Stimulated activated CD4-positive, alpha-beta T cell treated with anti-CD3 and anti-CD28 coated beads, Interleukin-4, amount 100 ng/mL, for 48 hours (primary cell): ENCODE measurements around the gene RASSF10.

Source experiments
- DNase-seq, 2 donors: peaks; one replicate each; pipeline ENCODE4 v3.0.0-alpha.2; 2020; ENCODE audit warnings: low read depth in 2 of 2

Gene RASSF10

DNA sequence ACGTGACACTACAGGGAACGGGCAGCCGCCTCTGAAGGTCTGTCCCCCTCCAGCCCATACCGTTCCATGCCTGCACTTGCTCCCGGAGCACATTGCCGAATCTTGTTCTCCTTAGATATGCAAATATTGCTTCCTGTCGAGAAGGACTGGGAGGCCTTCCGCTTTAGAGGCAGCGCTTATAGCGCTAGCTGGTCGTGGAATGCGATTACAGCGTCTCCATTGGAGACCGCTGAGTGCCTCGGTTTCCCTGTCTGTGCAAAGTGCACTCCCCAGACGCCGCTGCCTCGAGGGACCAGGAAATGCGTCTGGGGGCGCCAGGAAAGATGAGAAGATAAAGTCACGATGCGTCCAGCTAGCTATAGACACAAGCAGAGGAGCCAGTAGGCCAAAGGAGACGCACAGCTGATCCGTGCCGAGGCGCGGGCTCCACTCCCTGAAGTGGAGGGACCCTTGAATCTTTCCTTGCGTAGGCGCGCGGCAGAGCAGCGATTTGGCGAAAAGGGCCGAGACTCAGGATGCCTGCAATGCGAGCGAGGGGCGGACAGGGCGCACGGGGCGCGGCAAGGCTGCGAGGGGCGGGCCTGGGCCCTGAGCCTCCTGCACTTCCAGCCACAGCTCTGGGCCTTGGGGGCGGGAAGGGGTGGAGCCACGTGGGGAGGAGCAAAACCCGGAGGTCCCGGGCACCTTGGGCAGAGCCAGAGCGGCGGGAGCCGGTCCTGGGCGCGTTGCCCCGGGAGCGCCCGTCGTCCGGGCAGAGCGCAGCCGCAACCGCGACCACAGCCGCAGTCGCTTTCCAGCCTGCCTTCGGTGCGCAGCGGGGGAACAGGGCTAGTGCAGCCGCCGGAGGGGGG lies at the start of gene RASSF10:
Gene RASSF10 (plus strand): TSS at position 692 of the 851 bp plus-strand sequence. CDS start 261 bp downstream, outside the sequence.
- peak in 1 of 2 donors; percentile 26 for DNase-seq

DNA sequence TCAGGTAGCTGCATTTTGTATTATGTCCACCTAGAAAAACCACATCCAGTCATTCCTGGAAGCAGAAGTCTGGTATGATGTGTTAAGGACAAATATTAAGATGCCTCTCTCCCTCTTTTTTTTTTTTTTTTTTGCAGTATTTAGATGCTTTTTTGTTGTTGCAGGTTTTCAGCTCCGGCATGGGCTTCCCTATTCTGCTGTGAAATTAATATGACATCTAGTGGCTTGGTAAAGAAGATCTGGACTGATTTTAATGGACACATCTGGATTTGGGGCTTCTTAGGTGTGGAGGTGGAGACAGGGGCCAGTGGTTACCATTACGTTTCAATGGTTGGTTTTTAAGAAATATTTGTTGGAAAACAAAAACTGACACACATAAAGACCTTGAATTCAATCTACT lies 47.5 kb upstream of the RASSF10 start:
- no peak for DNase-seq

DNA sequence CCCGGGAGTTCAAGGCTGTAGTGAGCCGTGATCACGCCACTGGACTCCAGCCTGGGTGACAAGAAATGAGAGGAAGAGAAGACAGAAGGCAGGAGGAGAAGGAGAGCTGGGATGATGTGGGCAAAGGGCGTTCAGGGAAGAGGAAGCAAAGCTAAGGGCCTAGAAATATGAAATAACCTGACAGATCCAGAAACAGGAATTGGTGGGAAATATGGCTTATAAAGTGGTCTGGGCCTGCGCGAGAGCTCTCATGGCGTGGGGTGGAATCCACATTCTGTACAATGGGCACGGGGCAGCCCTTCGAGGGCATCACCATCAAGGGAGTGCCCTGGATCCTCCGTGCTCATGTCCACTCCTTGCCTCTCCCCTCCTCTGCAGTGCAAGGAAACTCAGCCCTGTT lies 46.8 kb upstream of the RASSF10 start:
- DNase-seq, result no peak

DNA sequence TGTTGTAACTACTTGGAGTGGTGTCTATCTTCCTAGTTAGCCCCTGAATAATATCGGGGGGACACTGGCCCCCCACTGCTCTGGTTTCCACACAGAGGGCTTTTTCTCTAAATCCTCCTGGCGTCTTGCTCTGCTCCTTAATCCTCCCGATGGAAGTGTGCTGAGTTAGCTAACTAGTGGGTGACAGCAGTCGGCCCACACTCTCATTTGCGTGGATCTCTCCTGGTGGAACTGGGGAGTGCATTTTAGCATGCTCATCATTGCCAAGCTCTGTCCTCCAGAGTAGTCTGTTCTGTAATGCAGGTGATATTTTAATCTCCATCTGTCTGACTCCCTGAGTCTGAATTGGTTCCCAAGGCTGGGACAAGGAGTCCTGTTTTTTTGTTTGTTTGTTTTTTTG lies 46.1 kb upstream of the RASSF10 start:
- DNase-seq, result no peak

DNA sequence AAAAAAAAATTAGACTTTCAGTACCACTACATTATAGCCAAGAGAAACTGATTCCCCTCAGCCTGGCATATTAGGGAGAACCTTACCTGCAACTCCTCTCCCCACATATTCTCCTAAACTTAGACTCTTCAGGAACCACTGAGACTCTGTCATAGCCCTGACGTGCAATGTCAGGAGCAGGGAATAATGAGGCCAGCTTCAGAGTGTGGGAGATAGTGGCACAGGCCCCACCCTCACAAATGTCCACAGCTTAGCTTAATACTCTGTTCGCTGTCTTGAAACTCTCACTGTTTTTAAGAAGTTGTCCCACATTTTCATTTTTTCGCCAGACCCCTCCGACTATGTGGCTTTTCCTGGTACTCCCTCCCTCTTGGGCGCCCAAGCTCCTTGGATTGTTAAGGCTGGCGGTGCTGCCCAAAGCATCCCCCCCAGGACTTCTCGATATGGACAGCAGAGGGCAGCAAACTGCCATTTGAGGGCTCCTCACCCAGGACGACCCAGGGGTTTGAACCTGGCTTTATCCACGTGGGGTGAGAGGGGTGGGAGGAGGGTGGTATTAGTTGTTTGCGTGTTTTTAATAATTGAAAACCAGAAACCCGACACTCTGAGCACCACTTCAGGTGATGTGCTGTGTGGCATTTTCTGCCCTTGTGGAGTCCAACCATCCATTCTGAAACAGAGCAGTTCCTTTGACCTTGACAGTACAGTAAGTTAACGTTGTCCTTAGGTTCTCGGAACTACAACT lies 45.2 kb upstream of the RASSF10 start:
- DNase-seq, result peak; percentile 52 to 60

DNA sequence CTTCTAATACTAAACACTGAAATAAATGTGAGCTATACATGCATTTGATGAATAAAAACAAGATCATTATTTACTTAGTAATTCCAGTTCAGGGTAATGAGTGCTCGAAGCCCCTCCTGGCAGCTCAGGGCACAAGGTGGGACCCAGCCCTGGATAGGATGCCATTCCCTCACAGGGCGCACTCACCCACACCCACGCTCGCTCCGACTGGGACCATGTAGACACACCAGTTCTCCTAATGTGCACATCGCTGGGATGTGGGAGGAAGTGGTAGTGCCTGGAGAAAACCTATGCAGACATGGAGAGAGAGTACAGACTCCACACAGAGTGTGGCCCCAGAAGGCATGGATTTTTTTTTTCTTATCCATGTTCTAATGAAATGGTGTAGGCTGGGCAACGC lies 44.5 kb upstream of the RASSF10 start:
- DNase-seq, result no peak

DNA sequence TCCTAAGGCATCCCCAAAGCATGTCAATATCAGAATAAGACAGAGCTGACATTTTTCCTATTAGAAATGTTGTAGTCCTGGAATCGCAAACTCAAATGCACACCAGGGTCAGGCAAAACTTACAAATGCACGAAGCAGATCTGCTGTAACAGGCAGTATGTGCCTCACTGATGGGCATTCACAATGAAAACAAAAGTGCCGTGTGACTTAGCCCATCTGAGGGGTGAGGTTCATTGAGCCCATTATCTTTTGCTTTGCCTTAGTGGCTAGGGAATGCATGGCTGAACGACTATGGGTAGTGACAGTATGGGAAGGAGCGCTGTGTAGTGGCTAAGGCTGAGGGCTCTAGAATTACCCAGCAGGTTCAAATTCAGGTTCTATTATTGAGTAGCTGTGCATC lies 43.1 kb upstream of the RASSF10 start:
- DNase-seq, result no peak

DNA sequence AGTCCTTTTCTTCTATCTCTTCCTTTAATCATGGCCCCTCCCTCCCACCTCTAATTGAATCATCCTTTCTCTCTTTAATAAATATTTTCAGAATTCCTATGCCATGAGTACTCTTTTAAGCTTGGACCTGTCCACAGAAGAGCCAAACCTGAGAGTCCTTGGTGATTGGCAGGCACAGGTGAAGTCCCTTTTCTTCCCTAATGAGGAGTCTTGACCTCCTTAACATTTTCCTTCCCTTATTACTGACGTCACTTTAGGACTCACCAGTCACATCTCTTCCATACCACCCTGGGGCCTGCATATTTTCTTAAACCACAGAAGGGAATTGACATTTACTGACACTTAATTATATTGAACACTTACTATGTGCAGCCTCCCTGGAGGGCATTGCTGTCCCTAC lies 41.0 kb upstream of the RASSF10 start:
- DNase-seq, result no peak

DNA sequence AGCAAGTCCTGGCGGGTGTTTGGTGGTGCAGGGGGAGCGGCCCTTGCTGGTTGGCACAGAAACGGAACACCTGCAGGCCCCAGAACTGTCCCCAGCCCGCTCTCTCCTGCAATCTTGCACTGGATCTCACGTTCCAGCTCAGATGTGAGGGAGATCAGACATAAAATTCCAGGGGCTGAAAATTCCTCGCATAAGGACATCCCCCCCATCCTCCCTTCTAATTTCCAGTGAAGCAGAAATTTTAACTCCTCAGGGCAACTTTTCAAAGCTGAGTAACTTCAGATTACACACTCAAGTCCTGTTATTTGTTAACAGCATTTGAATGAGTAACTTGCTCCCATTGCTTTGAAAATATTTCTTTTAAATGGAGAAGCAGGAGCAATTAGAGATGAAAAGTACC lies 40.3 kb upstream of the RASSF10 start:
- DNase-seq, result no peak

DNA sequence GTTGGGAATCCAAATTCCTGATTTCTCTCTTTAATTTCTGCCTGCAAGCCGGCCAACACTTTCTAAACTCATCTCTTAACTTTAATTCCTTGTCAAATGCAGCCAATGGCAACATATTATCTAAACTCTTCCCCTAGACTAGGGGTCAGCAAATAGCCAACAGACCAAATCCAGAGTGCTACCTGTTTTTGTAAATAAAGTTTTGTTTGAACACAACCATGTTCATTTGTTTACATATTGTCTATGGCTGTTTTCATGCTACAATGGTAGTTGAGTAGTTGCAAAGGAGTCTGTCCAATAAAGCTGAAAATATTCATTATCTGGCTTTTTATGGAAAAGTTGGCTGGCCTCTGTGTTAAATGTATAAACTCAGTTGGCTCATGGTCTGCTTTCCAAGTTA lies 37.2 kb upstream of the RASSF10 start:
- no peak for DNase-seq

DNA sequence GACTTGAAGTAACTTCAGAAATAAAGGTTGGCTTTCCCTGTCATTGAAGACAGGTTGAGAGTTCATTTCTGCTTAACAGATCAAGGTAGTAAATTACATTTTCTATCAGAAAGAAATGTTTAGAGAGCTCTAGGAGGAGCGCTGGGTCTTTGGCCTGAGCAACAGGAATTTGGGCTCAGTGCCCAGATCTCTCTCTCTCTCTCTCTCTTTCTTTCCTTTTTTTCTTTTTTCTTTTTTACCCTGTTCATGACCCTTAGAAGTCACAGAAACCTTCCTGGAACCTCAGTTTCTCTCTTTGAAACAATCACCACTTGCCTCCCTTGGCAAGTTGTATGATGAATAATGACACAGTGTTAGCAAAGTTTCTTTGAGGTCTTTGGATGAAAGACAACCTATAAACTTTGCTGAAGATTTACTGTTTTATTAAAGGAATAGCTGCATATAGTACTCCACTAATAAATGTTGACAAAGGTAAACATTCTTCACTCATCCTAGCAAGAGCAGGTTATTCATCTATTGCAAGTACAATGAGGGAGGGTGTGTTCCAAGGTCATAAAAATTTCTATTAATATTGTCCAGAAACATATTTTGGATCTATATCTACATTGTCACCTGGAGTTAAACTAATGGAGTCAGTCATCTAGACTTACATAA lies 35.5 kb upstream of the RASSF10 start:
- no peak for DNase-seq

DNA sequence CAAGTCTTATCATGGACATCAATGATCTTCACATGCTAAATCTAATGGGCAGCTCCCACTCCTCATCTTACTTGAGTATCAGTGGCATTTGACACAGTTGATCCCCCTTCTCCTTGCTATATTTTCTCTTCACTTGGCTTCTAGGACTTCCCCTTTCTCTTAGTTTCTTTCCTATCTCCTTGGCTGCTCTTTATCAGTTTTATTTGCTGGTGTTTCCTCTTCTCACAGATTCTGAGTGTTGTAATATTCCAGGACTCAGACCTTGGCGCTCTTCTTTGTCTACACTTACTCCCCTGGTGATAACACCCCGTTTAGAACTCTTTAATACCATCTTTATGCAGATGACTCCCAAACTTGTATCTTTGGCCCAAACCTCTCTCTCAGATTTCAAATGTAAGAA lies 33.9 kb upstream of the RASSF10 start:
- DNase-seq, result no peak

DNA sequence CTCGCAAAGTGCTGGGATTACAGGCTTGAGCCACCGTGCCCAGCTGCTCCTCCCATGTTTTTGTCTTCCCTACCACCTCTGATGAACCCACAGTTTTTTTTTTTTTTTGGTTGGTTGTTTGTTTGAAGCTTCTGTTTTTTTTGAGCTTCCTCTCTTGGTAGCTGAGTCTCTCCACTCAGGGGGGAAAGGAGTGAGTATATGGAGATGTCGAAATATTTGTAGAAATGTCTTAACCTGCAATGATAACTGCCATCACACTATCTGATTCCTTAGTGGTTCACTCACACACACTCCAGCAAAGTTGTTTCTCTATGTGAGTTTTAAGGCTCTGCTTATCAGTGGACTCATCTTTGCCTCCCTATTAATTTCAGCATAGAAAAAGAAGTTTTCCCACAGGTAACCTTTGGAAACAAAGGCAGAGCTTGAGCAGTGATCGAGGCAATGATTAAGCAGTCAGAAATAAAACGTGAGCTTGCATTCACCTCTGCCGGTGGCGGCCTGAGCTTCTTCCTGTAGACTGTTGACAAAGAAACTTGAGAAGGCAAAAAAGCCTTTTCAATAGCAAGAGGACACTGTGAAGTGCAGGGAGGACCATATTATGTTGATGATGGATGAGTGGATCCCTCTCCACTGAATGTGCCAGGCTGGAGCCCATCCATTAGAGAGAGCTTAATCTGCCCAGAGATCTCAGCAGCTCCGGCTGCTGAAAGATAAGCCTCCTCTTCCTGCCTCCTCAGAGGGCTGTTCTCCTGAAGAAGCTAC lies 29.0 kb upstream of the RASSF10 start:
- no peak for DNase-seq

DNA sequence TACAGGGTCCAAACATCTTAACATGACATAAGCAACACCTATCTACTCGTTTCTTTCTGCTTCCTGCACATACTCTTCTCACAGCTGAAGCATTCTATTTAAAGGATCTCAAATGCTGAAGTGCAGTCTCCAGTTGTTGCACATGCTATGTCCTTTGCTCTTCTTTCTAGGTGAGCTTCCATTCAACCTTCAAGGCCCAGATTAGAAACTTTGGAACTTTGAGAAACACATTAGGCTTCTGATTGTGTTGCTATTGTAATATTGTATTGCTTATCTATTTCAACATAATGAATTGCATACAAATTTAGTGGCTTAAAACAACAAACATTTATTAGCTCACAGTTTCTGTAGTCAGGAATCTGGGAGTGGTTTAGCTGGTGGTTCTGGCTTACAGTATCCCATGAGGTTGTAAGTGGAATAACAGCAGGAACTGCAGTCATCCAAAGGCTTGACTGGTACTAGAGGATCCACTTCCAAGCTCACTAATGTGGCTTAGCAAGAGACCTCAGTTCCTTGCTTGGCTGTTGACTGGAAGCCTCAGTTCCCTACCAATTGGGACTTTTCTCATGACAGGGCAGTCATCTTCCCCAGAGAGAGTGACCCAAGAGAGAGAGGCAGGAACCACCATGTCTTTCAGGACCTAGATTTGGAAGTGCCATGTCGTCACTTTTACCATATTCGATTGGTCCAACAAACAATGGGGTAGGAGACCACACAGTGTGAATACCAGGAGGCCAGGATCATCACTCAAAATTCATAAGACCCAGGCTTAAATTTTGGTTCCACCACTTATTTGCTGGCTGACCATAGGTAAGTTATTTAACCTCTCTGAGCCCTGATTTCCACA lies 27.2 kb upstream of the RASSF10 start:
- no peak for DNase-seq

DNA sequence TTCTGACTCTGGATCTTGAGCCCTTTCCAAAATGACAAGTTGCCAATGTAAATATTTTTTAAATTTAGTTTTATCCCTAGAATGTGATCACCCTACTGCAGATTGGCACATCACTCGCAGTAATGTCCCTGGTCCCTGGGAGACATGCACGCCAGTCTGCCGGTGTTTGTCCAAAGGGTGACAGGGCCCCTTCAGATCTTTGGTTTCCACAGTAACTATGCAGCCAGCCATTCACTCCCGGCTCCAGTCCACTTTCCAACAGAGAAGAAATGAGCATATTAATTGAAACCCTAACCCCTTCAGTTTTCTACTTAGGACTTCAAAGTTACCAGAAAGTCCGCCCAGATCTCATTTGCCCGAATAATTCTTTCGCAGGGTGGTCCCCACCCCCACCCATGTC lies 25.8 kb upstream of the RASSF10 start:
- no peak for DNase-seq

DNA sequence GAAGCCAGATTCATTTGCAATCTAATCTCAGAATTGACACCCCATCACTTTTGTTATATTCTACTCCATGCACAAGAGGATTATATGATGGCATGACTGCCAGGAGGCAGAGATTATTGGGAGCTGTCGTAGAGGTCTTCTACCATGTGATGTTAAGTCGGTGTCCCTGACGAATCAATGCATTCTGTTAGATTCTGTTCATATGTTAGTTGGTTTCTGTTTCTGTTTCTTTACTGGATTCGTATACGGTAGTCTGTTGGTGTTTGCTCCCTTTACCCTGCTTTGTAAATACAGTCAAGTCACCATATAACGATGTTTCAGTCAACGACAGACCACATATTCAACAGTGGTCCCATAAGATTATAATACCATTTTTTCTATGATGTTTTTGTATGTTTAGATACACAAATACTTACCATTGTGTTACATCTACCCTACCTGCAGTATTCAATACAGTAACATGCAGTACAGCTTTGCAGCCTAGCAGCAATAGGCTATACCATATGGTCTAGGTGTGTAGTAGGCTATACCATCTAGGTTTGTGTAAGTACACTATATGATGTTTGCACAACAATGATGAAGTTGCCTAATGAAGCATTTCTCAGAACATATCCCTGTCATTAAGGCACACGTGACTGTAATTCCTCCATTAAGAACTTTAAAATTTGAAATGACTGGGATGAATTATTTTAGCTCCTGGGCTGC lies 22.8 kb upstream of the RASSF10 start:
- no peak for DNase-seq

DNA sequence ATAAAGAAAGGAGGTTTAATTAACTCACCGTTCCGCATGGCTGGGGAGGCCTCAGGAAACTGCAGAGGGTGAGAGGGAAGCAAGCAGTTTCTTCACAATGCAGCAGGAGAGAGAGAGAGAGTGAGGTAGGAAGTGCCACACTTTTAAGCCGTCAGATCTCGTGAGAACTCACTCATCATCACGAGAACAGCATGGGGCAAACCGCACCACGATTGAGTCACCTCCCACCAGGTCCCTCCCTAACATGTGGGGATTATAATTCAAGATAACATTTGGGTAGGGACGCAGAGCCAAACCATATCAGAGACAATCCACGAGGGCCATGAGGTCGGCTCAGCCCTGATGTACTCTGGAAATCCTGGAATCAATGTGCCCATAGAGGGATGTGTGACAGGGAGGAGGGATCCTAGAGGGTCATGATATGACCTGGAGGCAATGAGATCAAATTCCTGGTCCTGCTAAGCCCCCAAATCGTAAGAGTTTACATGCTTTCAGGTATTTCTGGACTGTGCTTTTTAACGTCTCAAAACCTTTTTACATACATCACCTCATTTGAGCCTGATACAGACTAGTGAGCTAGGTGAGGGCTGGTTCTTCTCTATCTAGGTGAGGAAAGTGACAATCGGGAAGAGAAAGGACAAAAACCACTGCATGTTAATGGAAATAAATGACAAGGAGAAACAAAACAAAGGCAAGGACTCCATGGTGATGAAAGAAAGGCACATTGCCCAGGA lies 19.5 kb upstream of the RASSF10 start:
- DNase-seq, result no peak

DNA sequence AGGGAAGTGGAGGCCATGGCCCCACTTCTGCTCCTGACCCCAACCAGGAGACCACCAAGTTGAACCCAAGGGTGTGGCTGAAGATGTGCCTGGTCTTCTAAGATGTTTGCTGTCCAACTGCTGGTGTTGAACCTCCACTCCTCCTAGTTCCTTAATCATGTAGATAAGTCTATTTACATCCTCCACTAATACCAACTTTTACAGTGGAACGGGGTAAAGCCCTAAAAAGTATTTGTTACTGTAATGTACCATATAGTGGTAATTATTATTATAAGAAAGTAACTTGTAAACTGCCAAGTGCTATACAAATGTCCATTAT lies 19.0 kb upstream of the RASSF10 start:
- DNase-seq, result no peak

DNA sequence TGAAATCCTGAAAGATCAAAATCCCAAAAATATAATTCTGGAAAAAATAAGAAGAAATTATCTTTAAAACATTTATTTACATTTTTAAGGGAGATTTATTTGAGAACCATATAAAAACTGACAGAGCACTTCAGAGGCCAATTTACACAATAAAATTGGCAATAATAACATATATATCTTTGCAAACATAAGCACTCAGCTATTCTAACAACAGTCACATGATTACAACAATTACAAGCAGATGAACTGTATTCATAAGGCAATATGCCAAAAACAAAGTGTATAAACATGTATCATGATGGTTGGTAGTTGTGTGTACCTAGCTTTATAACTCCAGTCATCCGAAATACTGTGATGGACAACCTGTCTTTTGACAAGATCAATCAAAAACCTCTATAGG lies 17.7 kb upstream of the RASSF10 start:
- DNase-seq, result no peak

DNA sequence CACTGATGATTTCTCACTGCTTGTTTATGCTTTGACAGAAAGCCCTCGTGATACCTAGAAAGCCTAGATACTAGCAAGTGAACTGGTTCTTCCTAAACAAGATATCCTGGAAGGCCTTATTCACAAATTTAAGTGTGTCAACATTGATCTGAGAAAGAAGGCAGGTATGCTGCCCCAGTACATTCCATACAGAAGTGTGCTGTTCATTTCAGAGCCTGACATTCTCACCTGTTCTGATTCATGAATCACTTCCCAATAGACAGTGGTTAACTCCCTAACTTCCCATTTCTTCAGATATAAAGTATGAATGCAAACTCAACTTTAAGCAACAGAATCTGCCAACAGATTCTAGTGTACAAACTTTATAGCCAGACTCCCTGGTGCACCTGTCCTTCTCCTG lies 15.5 kb upstream of the RASSF10 start:
- no peak for DNase-seq
